HG03442 (cell line): Measurements from ENCODE around the gene SLC35F1.

Experiments used
- ATAC-seq: cut with Tn5 transposase; IDR thresholded peaks from one replicate; pipeline ENCODE4 v1.9.1; 2021; ENCODE audit warnings: mild to moderate bottlenecking, moderate library complexity; ENCODE audit not compliant: unreplicated experiment

Gene SLC35F1

GRCh38 chr6:118252474-118252873, 345.4 kb downstream of the SLC35F1 start:
- ATAC-seq: peak; percentile 64

- no peak for ATAC-seq
Observed at GRCh38 chr6:118253741-118254140, 346.7 kb downstream of the SLC35F1 start.

GRCh38 chr6:118260833-118261232, 353.8 kb downstream of the SLC35F1 start:
- ATAC-seq: no peak

- peak; percentile 65 for ATAC-seq
Observed at GRCh38 chr6:118263921-118264486, 356.9 kb downstream of the SLC35F1 start.

GRCh38 chr6:118269659-118270058, 362.6 kb downstream of the SLC35F1 start:
- ATAC-seq: no peak

- ATAC-seq: no peak
Observed at GRCh38 chr6:118277631-118278030, 370.6 kb downstream of the SLC35F1 start.

- ATAC-seq: peak; percentile 99
Observed at GRCh38 chr6:118280210-118280609, 373.1 kb downstream of the SLC35F1 start.

GRCh38 chr6:118281291-118281690, 374.2 kb downstream of the SLC35F1 start:
- no peak for ATAC-seq

GRCh38 chr6:118283766-118284165, 376.7 kb downstream of the SLC35F1 start:
- ATAC-seq: no peak

GRCh38 chr6:118284736-118285360, 377.8 kb downstream of the SLC35F1 start:
- ATAC-seq: no peak

GRCh38 chr6:118285791-118286190, 378.7 kb downstream of the SLC35F1 start:
- ATAC-seq: no peak

- no peak for ATAC-seq
Observed at GRCh38 chr6:118288355-118289124, 381.5 kb downstream of the SLC35F1 start.

- ATAC-seq: no peak
Observed at GRCh38 chr6:118292558-118292957, 385.5 kb downstream of the SLC35F1 start.

GRCh38 chr6:118294906-118295305, 387.8 kb downstream of the SLC35F1 start:
- no peak for ATAC-seq

GRCh38 chr6:118295336-118295735, 388.3 kb downstream of the SLC35F1 start:
- ATAC-seq: no peak

- no peak for ATAC-seq
Observed at GRCh38 chr6:118296129-118296901, 389.3 kb downstream of the SLC35F1 start.

GRCh38 chr6:118297821-118298220, 390.8 kb downstream of the SLC35F1 start:
- no peak for ATAC-seq

- ATAC-seq: no peak
Observed at GRCh38 chr6:118298476-118299427, 391.7 kb downstream of the SLC35F1 start.

GRCh38 chr6:118299457-118299856, 392.4 kb downstream of the SLC35F1 start:
- no peak for ATAC-seq

- ATAC-seq: no peak
Observed at GRCh38 chr6:118304321-118304720, 397.3 kb downstream of the SLC35F1 start.
